Sigmoid colon (tissue), 7 donors: Measurements from ENCODE around the gene RPL22. TPM values are rescaled to one million over a fixed set of nuclear protein-coding genes. Genes with fewer than 3 reads are reported as not detected.
A peak's percentile ranks its signal among the peaks of the same experiment; 100 is the strongest.

ENCODE experiments used
- DNase-seq: peaks from one replicate; pipeline ENCODE4 v3.0.0-alpha.2; 2019
- H3K27ac ChIP-seq, 4 donors: fragments of 200-600 bp; sonication (generic); one replicate each; pipeline ENCODE4 v1.5.1; 2016 to 2019; ENCODE audit warnings: mild to moderate bottlenecking in 1 of 4
- H3K27me3 ChIP-seq, 3 donors: fragments of 200-600 bp; sonication (generic); one replicate each; pipeline ENCODE4 v1.5.1; 2019; ENCODE audit warnings: mild to moderate bottlenecking in 1 of 3
- H3K36me3 ChIP-seq, 4 donors: fragments of 200-600 bp; sonication (generic); one replicate each; pipeline ENCODE4 v1.5.1; 2016 to 2019
- H3K4me1 ChIP-seq, 4 donors: fragments of 200-600 bp; sonication (generic); one replicate each; pipeline ENCODE4 v1.5.1; 2017 to 2019
- H3K4me3 ChIP-seq, 4 donors: fragments of 200-600 bp; sonication (generic); one replicate each; pipeline ENCODE4 v1.5.1; 2017 to 2019; ENCODE audit warnings: mild to moderate bottlenecking in 2 of 4, moderate library complexity in 1 of 4
- H3K9me3 ChIP-seq, 4 donors: fragments of 200-600 bp in 3 of 4; sonication (generic) in 3 of 4; one replicate each; pipeline versions ENCODE4 v1.5.1 to v1.6.1; 2013 to 2019
- EP300 ChIP-seq, 4 donors: sonication (generic); formaldehyde crosslinking; IDR thresholded peaks; one replicate each; pipeline ENCODE4 v1.6.1; 2017; ENCODE audit warnings: antibody characterized with exemption in 4 of 4
- POLR2A ChIP-seq, 2 donors: fragments of 450-650 bp; IDR thresholded peaks; one replicate each; pipeline ENCODE4 v1.6.1; 2016; ENCODE audit warnings: antibody characterized with exemption in 2 of 2, mild to moderate bottlenecking in 2 of 2, moderate library complexity in 2 of 2
- POLR2AphosphoS5 ChIP-seq, 4 donors: sonication (generic); formaldehyde crosslinking; IDR thresholded peaks; one replicate each; pipeline ENCODE4 v1.6.1; 2017; ENCODE audit warnings: antibody characterized with exemption in 4 of 4
- WGBS, 2 donors: extraction: QIAGEN DNeasy Blood & Tissue Kit; methylation state at CpG; one replicate each; pipeline ENCODE4 v1.1.7; 2013; 5-methylcytosine and 5-hydroxymethylcytosine counted together
- intact Hi-C: fragments of 100-400 bp; cut with DNase I; formaldehyde crosslinking; loops from one replicate; pipeline ENCODE4 v1.15.1; 2023
- polyA plus RNA-seq, 3 donors: library from polyadenylated mRNA; stranded (reverse); fragments of 200-250 nt; gene quantifications; one replicate each; pipeline ENCODE4 v1.2.3, GENCODE V29; 2013
- total RNA-seq, 4 donors: library from RNA; depleted of rRNA; stranded (reverse); fragments of >200 nt; gene quantifications; one replicate each; pipeline ENCODE4 v1.1.0, GENCODE V29; 2016
- TF ChIP-seq, protein P1 (sequence below), 4 experiments: fragments of 450-650 bp in 3 of 4; fragments of 200-600 bp in 1 of 4; IDR thresholded peaks; one replicate each; pipeline ENCODE4 v1.5.1; 2016 to 2019; ENCODE audit warnings: antibody characterized with exemption in 4 of 4, mild to moderate bottlenecking in 3 of 4, moderate library complexity in 2 of 4
- donor health status: healthy with polysubstance abuse.
- donor health status: Bipolar disorder and iron deficiency.
- donor health status: healthy.

Gene RPL22
- total and polyA plus RNA-seq, 7 donors, result 166 to 443 (median 267) TPM

DNA sequence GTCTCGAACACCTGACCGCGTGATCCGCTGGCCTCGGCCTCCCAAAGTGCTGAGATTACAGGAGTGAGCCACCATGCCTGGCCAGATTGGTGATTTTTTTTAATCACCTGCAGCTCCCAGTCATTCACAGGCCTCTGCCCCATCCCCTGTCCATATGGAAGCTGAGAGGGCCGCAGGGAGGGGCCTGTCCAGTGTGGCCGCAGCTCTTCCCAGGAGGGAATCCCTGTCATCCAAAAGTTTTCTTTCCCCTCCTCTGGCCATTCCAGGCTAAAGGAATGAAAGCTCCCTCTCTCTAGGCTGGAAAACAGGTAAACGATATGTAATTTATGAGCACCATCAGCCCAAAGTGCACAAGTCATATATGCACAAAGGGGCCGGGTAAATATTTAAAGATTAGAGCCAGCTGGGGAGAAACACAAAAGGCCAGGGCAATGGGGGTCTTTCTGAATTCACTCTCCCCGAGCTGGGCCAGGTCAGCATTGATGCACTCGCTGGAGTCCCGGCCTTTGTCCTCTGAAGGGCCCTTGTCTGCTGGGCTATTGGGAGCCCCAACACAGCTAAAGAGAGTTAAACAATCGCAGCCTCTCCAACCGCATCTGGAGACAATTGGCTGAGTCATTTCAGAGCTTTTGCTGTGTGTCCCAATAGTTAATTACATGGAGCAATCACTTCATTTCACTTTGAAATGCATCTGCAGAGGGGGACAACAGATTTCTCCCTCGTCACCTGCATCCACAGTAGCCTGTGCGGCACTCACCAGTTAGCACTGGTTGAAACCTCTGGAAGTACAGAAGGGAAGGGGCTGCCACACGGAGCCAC, 40.8 kb upstream of the RPL22 start:
- intact Hi-C loops, result loop anchor here (10.0 kb wide), 1 partner anchor 725 kb away; no protein-coding TSS in a partner anchor
- Histone ChIP-seq H3K9me3 (no peaks in the 10 kb centered on the region), H3K36me3 (no peaks in the 10 kb centered on the region), H3K4me1 (peaks cover 0 to 26% (median 16%) of the 10 kb centered on the region in 4 donors), H3K27ac (no peak overlapping the region), H3K4me3 (no peak overlapping the region), H3K27me3 (peaks cover 41 to 69% (median 62%) of the 10 kb centered on the region in 3 donors)
- TF ChIP-seq, protein P1, sequence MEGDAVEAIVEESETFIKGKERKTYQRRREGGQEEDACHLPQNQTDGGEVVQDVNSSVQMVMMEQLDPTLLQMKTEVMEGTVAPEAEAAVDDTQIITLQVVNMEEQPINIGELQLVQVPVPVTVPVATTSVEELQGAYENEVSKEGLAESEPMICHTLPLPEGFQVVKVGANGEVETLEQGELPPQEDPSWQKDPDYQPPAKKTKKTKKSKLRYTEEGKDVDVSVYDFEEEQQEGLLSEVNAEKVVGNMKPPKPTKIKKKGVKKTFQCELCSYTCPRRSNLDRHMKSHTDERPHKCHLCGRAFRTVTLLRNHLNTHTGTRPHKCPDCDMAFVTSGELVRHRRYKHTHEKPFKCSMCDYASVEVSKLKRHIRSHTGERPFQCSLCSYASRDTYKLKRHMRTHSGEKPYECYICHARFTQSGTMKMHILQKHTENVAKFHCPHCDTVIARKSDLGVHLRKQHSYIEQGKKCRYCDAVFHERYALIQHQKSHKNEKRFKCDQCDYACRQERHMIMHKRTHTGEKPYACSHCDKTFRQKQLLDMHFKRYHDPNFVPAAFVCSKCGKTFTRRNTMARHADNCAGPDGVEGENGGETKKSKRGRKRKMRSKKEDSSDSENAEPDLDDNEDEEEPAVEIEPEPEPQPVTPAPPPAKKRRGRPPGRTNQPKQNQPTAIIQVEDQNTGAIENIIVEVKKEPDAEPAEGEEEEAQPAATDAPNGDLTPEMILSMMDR (IDR thresholded peaks at IDR 0.05), result no peak
- TF ChIP-seq EP300 (IDR thresholded peaks at IDR 0.05) (no peak), POLR2AphosphoS5 (IDR thresholded peaks at IDR 0.05) (no peak), POLR2A (IDR thresholded peaks at IDR 0.05) (no peak)
- WGBS, 2 donors, result 30 to 42% methylated on average over 17 of the region's 17 CpGs
- DNase-seq, result no peak

DNA sequence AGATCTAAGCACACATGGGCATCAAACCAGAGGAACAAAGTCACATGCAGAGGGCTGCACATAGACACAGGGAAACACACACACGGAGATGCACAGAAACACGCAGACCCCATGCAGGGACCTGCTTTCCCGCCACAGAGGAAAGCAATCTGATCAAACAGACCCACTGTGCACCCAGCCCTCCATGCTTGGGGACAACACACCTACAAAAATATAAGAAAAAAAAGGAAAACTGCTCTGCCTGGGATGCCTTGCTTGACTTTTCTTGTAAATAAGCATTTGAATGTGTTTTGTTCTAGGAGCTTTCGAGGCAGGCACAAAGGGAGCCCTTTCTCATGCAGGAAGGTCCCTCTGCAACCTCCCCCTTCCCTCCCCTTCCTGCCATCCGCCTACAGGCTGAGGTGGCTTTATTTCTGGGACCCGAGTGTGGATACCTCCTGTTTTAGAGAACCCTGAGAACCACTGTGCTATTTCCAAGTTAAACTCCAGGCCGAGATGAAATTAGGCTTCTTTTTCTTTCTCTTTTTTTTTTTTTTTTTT, 39.9 kb upstream of the RPL22 start:
- WGBS, 2 donors, result 33 to 58% methylated on average over 7 of the region's 7 CpGs
- Histone ChIP-seq H3K27me3 (peaks cover 40 to 60% (median 53%) of the 10 kb centered on the region in 3 donors), H3K9me3 (no peaks in the 10 kb centered on the region), H3K4me1 (peaks cover 0 to 29% (median 24%) of the 10 kb centered on the region in 4 donors), H3K4me3 (no peak overlapping the region), H3K36me3 (no peaks in the 10 kb centered on the region), H3K27ac (no peak overlapping the region)
- no peak for TF ChIP-seq POLR2AphosphoS5 (IDR thresholded peaks at IDR 0.05)
- no peak for TF ChIP-seq EP300 (IDR thresholded peaks at IDR 0.05)
- TF ChIP-seq, protein P1 (IDR thresholded peaks at IDR 0.05), result no peak
- no peak for TF ChIP-seq POLR2A (IDR thresholded peaks at IDR 0.05)
- intact Hi-C loops, result no loop called here
- no peak for DNase-seq

DNA sequence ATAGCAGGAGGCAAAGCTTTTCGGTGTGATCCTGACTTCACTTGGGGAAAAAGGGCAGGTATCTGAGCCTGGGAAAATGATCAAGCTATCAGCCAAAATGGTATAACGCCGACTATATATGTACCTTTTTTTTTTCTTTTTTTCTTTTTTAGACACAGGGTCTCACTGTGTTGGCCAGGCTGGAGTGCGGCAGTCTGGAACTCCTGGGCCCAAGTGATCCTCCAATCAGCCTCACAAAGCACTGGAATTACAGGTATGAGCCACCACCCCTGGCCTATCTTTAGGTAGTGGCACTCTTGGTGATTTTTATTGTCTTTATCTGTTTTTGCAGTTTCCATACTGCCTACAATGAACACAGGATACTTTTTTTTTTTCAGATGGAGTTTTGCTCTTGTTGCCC, 37.7 kb upstream of the RPL22 start:
- Histone ChIP-seq H3K4me1 (peaks cover 0 to 27% (median 21%) of the 10 kb centered on the region in 4 donors), H3K27me3 (peaks cover 22 to 38% (median 31%) of the 10 kb centered on the region in 3 donors), H3K4me3 (no peak overlapping the region), H3K36me3 (peaks cover 0 to 18% (median 3%) of the 10 kb centered on the region in 4 donors), H3K27ac (no peak overlapping the region), H3K9me3 (no peaks in the 10 kb centered on the region)
- WGBS, 2 donors, result 89 to 96% methylated on average over 4 of the region's 4 CpGs
- intact Hi-C loops, result no loop called here
- DNase-seq, result no peak
- no peak for TF ChIP-seq EP300 (IDR thresholded peaks at IDR 0.05)
- TF ChIP-seq, protein P1 (IDR thresholded peaks at IDR 0.05), result no peak
- no peak for TF ChIP-seq POLR2AphosphoS5 (IDR thresholded peaks at IDR 0.05)
- TF ChIP-seq POLR2A (IDR thresholded peaks at IDR 0.05), result no peak

DNA sequence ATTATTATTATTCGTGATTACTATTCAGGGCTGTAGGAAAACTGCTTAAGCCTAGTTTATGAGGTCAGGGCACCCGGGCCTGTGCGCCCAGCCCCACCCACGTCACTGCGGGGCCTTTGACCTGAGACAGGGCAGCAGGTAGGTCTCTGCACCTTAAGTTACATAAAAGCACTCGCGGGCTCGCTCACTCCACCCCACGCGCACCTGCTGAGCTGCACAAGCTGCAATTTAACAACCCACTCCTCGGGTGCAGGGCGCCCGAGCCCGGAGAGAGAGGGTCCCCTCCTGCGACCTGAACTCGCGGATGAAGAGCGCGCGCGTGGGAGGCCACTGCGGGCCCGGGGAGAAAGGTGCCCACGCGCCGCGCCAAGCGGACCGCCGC, 35.9 kb upstream of the RPL22 start:
- WGBS, 2 donors, result 1% methylated on average over 30 of the region's 30 CpGs
- peak overlapping the region in 3 of 4 donors; percentile 60 to 78 (median 72) for H3K27ac ChIP-seq
- no peaks in the 10 kb centered on the region for H3K9me3 ChIP-seq
- peaks cover 6 to 20% (median 13%) of the 10 kb centered on the region in 3 donors for H3K27me3 ChIP-seq
- TF ChIP-seq POLR2A (IDR thresholded peaks at IDR 0.05) (no peak), EP300 (IDR thresholded peaks at IDR 0.05) (no peak), POLR2AphosphoS5 (IDR thresholded peaks at IDR 0.05) (no peak)
- TF ChIP-seq, protein P1 (IDR thresholded peaks at IDR 0.05), result no peak
- DNase-seq, result no peak
- H3K4me3 ChIP-seq, result peak overlapping the region; percentile 49 to 75 (median 68)
- H3K4me1 ChIP-seq, result peaks cover 0 to 19% (median 14%) of the 10 kb centered on the region in 4 donors
- peaks cover 6 to 36% (median 13%) of the 10 kb centered on the region in 4 donors for H3K36me3 ChIP-seq
- intact Hi-C loops, result loop anchor here (2.0 kb wide), 1 partner anchor 36 kb away; the partner anchor contains the start of gene RPL22
